GM21367 (cell line): ENCODE results near the gene OR13C8.

ENCODE experiments used
- ATAC-seq: cut with Tn5 transposase; IDR thresholded peaks from one replicate; pipeline ENCODE4 v1.9.1; 2021; ENCODE audit not compliant: unreplicated experiment

Gene OR13C8

GRCh38 chr9:104608336-104608735 is 39.4 kb downstream of the OR13C8 start:
- no peak for ATAC-seq

GRCh38 chr9:104611213-104611612 is 42.2 kb downstream of the OR13C8 start:
- ATAC-seq, result no peak

GRCh38 chr9:104617418-104617817 is 48.5 kb downstream of the OR13C8 start:
- no peak for ATAC-seq

GRCh38 chr9:104618104-104618503 is 49.1 kb downstream of the OR13C8 start, which contains the start of gene OR13C9:
Gene OR13C9, minus strand, starts transcription at chr9:104618204. Its CDS starts 0 bp downstream, at chr9:104618204.
- ATAC-seq, result no peak
